A673 (cell line): Measurements from ENCODE around the gene ZDHHC5. TPM values are rescaled to one million over a fixed set of nuclear protein-coding genes. Genes with fewer than 3 reads are reported as not detected.

Source experiments
- Bru-seq: library from RNA; stranded (reverse); fragments of 400-500 nt; gene quantifications from one replicate; lab custom pipeline; 2021; lab: Mats Ljungman, UMichigan
- BruChase-seq, 2 experiments: library from RNA; stranded (reverse); fragments of 400-500 nt; gene quantifications; one replicate each; lab custom pipeline; 2021; lab: Mats Ljungman, UMichigan
- BruUV-seq: library from RNA; stranded (reverse); fragments of 400-500 nt; replicated peaks from 2 replicates; lab custom pipeline; 2021; lab: Mats Ljungman, UMichigan
- CTCF ChIA-PET: fragments of 300-600 bp; sonication (Branson Sonifier 250); formaldehyde crosslinking; loops from one replicate; lab custom pipeline; 2022; ENCODE audit warnings: antibody characterized with exemption; lab: Charles Lee
- POLR2A ChIA-PET: fragments of 300-600 bp; sonication (Branson Sonifier 250); formaldehyde crosslinking; loops from one replicate; lab custom pipeline; 2022; ENCODE audit warnings: antibody characterized with exemption; ENCODE audit not compliant: low non-redundant PET; lab: Charles Lee
- DNase-seq: peaks from one replicate; pipeline ENCODE4 v3.0.0-alpha.2; 2015; ENCODE audit warnings: low spot score
- H3K27ac ChIP-seq: fragments of 200-600 bp; sonication (generic); 2 replicates; pipeline ENCODE4 v1.5.1; 2016; ENCODE audit warnings: mixed run types, low read depth, mild to moderate bottlenecking, mixed read lengths, antibody characterized with exemption, low read length; ENCODE audit not compliant: poor library complexity, severe bottlenecking
- H3K27me3 ChIP-seq: fragments of 200-600 bp; sonication (generic); replicated peaks from 2 replicates; pipeline ENCODE4 v1.6.1; 2017; ENCODE audit warnings: mixed run types, low read depth, mild to moderate bottlenecking, mixed read lengths, antibody characterized with exemption, low read length; ENCODE audit not compliant: insufficient read depth, poor library complexity
- H3K36me3 ChIP-seq: fragments of 200-600 bp; sonication (generic); 2 replicates; pipeline ENCODE4 v1.6.1; 2016; ENCODE audit warnings: mixed run types, mild to moderate bottlenecking, mixed read lengths, antibody characterized with exemption, low read length; ENCODE audit not compliant: insufficient read depth, poor library complexity, severe bottlenecking
- H3K4me1 ChIP-seq: fragments of 200-600 bp; sonication (generic); 2 replicates; pipeline ENCODE4 v1.6.1; 2017; ENCODE audit warnings: mixed run types, mild to moderate bottlenecking, mixed read lengths, antibody characterized with exemption, low read length; ENCODE audit not compliant: insufficient read depth, poor library complexity, severe bottlenecking
- H3K4me3 ChIP-seq: fragments of 200-600 bp; sonication (generic); 2 replicates; pipeline ENCODE4 v1.5.1; 2016; ENCODE audit warnings: low read depth, mixed run types, mild to moderate bottlenecking, mixed read lengths, low read length; ENCODE audit not compliant: poor library complexity, severe bottlenecking
- H3K9me3 ChIP-seq: fragments of 200-600 bp; sonication (generic); 2 replicates; pipeline ENCODE4 v1.6.1; 2016; ENCODE audit warnings: mixed run types, low read depth, mild to moderate bottlenecking, mixed read lengths, antibody characterized with exemption, low read length; ENCODE audit not compliant: poor library complexity, severe bottlenecking
- CTCF ChIP-seq: fragments of 300-800, 200-600 bp; sonication (generic); conservative IDR thresholded peaks from 2 replicates; pipeline ENCODE4 v1.5.1; 2017; ENCODE audit warnings: low read depth, mild to moderate bottlenecking, antibody characterized with exemption, low read length, moderate library complexity, mixed read lengths
- EZH2 ChIP-seq: fragments of 200-600 bp; sonication (generic); IDR thresholded peaks from 2 replicates; pipeline ENCODE4 v1.6.1; 2017; ENCODE audit warnings: borderline replicate concordance, low read depth, mild to moderate bottlenecking, mixed read lengths, antibody characterized with exemption, low read length; ENCODE audit not compliant: poor library complexity, severe bottlenecking
- intact Hi-C: fragments of 100-400 bp; cut with micrococcal nuclease; formaldehyde crosslinking; loops from one replicate; pipeline ENCODE4 v1.10.0; 2022; ENCODE audit not compliant: unreplicated experiment
- long read RNA-seq: library from polyadenylated mRNA; stranded (forward); transcript quantifications from one replicate; pipeline ENCODE4 v2.0.0, GENCODE V29; 2022
- total RNA-seq: library from RNA; stranded (reverse); gene quantifications from 2 replicates; pipeline ENCODE4 v1.2.3, GENCODE V29; 2021

Gene ZDHHC5, protein sequence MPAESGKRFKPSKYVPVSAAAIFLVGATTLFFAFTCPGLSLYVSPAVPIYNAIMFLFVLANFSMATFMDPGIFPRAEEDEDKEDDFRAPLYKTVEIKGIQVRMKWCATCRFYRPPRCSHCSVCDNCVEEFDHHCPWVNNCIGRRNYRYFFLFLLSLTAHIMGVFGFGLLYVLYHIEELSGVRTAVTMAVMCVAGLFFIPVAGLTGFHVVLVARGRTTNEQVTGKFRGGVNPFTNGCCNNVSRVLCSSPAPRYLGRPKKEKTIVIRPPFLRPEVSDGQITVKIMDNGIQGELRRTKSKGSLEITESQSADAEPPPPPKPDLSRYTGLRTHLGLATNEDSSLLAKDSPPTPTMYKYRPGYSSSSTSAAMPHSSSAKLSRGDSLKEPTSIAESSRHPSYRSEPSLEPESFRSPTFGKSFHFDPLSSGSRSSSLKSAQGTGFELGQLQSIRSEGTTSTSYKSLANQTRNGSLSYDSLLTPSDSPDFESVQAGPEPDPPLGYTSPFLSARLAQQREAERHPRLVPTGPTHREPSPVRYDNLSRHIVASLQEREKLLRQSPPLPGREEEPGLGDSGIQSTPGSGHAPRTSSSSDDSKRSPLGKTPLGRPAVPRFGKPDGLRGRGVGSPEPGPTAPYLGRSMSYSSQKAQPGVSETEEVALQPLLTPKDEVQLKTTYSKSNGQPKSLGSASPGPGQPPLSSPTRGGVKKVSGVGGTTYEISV
- total RNA-seq (72.9 and 76.9 TPM in 2 replicates), Bru-seq, nascent RNA (percentile 86 among the genes with signal in this experiment), BruChase-seq, experiment 1, labeled RNA remaining after a 2-hour chase (percentile 89 among the genes with signal in this experiment), BruChase-seq, experiment 2, labeled RNA remaining after a 6-hour chase (percentile 92 among the genes with signal in this experiment)
- long read RNA-seq, full-length matches to known transcripts, result 72 of 140 reads
- long read RNA-seq, partial matches to known transcripts, result 29 of 140 reads
- long read RNA-seq, other reads (novel, unspliced or antisense), result 39 of 140 reads

DNA sequence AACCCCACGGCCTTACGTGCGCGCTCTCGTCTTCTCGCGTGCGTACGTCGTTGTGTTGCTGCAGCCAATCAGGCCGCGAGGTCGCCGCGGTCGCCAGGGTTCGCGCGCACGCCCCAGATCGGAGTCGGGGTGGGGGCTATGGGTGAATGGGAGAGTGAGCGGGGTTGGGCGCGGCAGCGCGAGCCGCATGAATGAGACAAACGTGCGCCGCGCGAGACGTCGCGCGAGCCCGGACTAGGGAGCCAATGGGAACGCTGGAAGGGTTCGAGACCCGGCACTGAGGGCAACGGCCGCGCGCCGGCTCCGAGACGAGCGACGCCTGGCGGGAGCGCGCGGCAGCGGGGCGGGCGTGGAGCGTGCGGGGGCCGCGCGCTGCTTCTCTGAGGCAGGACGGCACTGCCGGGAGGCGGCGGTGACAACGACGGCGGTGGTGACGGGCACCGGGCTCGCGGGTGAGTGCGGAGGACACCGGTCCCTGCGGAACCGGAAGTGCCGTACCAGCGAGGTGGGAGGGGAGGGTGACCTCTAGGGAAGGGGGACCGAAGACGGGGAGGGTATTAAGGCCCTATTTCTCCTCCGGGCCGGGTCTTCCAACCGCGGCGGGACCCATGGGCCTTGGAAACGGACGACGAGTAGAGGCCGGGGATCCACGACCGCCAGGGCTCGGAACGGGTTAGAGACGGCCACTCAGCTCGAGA is at the start of gene ZDHHC5:
TSS of gene ZDHHC5 (plus strand) at position 379 of the 698 bp plus-strand sequence. CDS start 4,977 bp downstream, outside the sequence.
- intact Hi-C loops, result loop anchor here (5.0 kb wide), 2 partner anchors 44 to 331 kb away; partner anchors contain the start of genes MED19, P2RX3, SSRP1 and TMX2
- no peaks in the 10 kb centered on the region for H3K9me3 ChIP-seq
- ChIA-PET CTCF (interaction anchor here (0.6 kb wide), 1 partner anchor 916 kb away, joined by 3 read pairs; no protein-coding TSS in a partner anchor), POLR2A (no interaction called here)
- H3K27ac ChIP-seq, result peak within 1 kb of the TSS; percentile 97
- BruUV-seq, result no TSS peak
- peak; percentile 46 for TF ChIP-seq CTCF
- TF ChIP-seq EZH2, result no peak
- DNase-seq, result peak; percentile 100
- peaks cover 12% of the 10 kb centered on the region for H3K36me3 ChIP-seq
- H3K27me3 ChIP-seq, result no peaks in the 10 kb centered on the region
- peaks cover 10% of the 10 kb centered on the region for H3K4me1 ChIP-seq
- peak within 1 kb of the TSS; percentile 70 for H3K4me3 ChIP-seq

DNA sequence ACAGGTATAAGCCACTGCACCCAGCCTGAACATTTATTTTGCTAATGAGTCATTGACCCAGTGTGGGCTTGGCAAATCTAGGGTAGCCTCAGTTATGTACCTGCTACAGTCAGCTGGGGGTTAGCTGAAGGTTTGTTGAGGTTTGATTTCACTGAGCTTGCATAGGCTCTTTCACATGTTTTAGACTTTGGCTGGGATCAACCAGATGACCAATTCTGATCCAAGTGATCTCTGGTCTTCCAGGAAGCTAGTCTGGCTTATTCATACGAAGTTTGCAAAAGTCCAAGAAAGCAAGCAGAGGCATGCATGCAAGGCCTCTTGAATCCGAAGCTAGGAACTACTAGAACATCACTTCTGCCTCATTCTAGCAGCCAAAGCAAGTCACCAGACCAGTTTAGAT is 49.5 kb upstream of the ZDHHC5 start:
- DNase-seq, result no peak
- no peaks in the 10 kb centered on the region for H3K27me3 ChIP-seq
- BruUV-seq, result no TSS peak
- POLR2A ChIA-PET, result interaction anchor here (1.0 kb wide), 1 partner anchor 22 kb away, joined by 3 read pairs; no protein-coding TSS in a partner anchor
- intact Hi-C loops, result no loop called here
- CTCF ChIA-PET, result no interaction called here
- TF ChIP-seq CTCF, result no peak
- H3K9me3 ChIP-seq, result peaks cover 8% of the 10 kb centered on the region
- H3K4me3 ChIP-seq, result no peak overlapping the region
- no peak overlapping the region for H3K27ac ChIP-seq
- H3K36me3 ChIP-seq, result no peaks in the 10 kb centered on the region
- H3K4me1 ChIP-seq, result peaks cover 5% of the 10 kb centered on the region

DNA sequence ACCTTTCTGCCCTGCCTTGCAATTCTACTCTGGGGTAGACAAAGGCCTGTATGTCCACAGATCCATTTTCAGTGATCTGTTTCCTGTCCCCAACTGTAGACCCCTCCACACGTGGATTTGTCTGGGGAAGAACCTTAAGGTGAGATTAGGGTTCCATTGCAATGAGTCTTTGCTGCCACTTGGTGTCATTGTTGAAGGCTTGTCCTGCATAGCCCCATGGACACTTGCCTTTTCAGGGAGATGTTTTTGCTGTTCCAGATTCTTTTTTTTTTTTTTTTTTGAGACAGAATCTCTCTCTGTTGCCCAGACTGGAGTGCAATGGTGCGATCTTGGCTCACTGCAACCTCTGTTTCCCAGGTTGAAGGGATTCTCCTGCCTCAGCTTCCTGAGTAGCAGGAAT is 48.6 kb upstream of the ZDHHC5 start:
- ChIA-PET CTCF (no interaction called here), POLR2A (interaction anchor here (1.0 kb wide), 1 partner anchor 21 kb away, joined by 3 read pairs; no protein-coding TSS in a partner anchor)
- no peaks in the 10 kb centered on the region for H3K36me3 ChIP-seq
- H3K27ac ChIP-seq, result no peak overlapping the region
- DNase-seq, result no peak
- intact Hi-C loops, result no loop called here
- peaks cover 8% of the 10 kb centered on the region for H3K9me3 ChIP-seq
- no peaks in the 10 kb centered on the region for H3K27me3 ChIP-seq
- TF ChIP-seq EZH2, result no peak
- peak; percentile 40; the same call in 1 of the 2 replicates for TF ChIP-seq CTCF
- no peak overlapping the region for H3K4me3 ChIP-seq
- BruUV-seq, result no TSS peak
- peaks cover 5% of the 10 kb centered on the region for H3K4me1 ChIP-seq
